ENCODE measurements around the gene WIPF2. TPM values are rescaled to one million over a fixed set of nuclear protein-coding genes. Genes with fewer than 3 reads are reported as not detected.
A peak's percentile ranks its signal among the peaks of the same experiment; 100 is the strongest.
"Not testable (repeated sequence)": the region's sequence is repeated elsewhere in the genome, so short reads cannot be mapped to it uniquely, and the experiment has no call there.

WIPF2 gene
- polyA plus RNA-seq, 6 donors from 2014 or later, result 2.9 to 11.4 (median 9.2) TPM

DNA sequence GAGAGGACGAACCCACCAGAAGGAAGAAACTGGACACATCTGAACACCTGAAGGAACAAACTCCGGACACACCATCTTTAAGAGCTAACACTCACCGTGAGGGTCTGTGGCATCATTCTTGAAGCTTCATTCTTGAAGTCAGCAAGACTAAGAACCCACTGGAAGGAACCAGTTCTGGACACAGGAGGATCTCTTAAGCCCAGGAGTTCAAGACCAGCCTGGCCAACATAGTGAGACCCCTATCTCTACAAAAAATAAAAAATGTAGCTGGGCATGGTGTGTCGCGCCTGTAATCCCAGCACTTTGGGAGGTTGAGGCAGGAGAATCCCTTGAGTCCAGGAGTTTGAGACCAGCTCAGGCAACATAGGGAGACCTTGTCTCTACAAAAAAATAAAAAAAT lies 20.5 kb upstream of the WIPF2 start:
- no peak overlapping the region for H3K27ac Mint-ChIP-seq
- H3K36me3 Mint-ChIP-seq, result no peaks in the 10 kb centered on the region
- H3K4me3 Mint-ChIP-seq, result no peak overlapping the region

DNA sequence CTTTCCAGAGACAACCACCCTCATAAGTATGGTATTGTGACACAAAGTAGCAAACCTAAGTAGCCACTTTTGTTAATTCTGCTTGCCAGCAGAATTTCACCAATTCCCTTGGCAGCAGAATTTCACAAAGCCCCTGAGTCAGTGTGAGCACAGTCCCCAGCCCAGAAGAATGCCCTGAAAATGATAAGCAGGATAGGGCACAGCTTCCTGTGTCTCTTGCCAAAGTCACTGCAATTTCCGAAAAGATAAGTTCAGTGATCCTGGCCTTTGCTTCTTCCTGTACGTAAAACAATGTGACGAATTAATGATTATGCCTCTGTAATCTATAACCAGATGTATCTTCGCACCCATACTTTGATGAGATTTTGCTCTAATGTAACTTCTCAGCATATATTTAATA lies 16.0 kb upstream of the WIPF2 start:
- H3K4me1 Mint-ChIP-seq, result peaks cover 0 to 5% (median 4%) of the 10 kb centered on the region in 3 donors
- no peaks in the 10 kb centered on the region for H3K36me3 Mint-ChIP-seq
- DNase-seq, result no peak

More for the DNA sequence above, 20.5 kb upstream of the WIPF2 start:
- peaks cover 0 to 3% (median 0%) of the 10 kb centered on the region in 7 donors for H3K9me3 Mint-ChIP-seq
- peaks cover 8 to 17% (median 12%) of the 10 kb centered on the region in 3 donors for H3K27me3 Mint-ChIP-seq
- no peak for ATAC-seq (ENCODE audit: low read depth in 2 of 2)
- DNase-seq, result no peak
- peaks cover 0 to 5% (median 4%) of the 10 kb centered on the region in 3 donors for H3K4me1 Mint-ChIP-seq

DNA sequence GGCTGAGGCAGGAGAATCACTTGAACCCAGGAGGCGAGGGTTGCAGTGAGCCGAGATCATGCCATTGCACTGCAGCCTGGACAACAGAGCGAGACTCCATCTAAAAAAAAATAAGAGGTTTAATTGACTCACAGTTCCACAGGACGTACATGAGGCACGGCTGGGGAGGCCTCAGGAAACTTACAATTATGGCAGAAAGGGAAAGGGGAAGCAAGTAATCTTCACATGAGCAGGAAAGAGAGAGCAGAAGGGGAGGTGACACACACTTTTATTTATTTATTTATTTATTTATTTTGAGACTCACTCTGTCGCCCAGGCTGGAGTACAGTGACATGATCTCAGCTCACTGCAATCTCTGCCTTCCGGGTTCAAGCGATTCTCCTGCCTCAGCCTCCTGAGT lies 12.9 kb upstream of the WIPF2 start:
- not testable (repeated sequence) for H3K4me3 Mint-ChIP-seq; H3K4me1 Mint-ChIP-seq; H3K27me3 Mint-ChIP-seq; H3K9me3 Mint-ChIP-seq; H3K36me3 Mint-ChIP-seq; H3K27ac Mint-ChIP-seq; DNase-seq; ATAC-seq (ENCODE audit: low read depth in 2 of 2)

More for the DNA sequence above, 16.0 kb upstream of the WIPF2 start:
- Mint-ChIP-seq H3K9me3 (no peaks in the 10 kb centered on the region), H3K4me3 (no peak overlapping the region), H3K27me3 (peaks cover 0 to 9% (median 5%) of the 10 kb centered on the region in 3 donors), H3K27ac (no peak overlapping the region)
- no peak for ATAC-seq (ENCODE audit: low read depth in 2 of 2)

DNA sequence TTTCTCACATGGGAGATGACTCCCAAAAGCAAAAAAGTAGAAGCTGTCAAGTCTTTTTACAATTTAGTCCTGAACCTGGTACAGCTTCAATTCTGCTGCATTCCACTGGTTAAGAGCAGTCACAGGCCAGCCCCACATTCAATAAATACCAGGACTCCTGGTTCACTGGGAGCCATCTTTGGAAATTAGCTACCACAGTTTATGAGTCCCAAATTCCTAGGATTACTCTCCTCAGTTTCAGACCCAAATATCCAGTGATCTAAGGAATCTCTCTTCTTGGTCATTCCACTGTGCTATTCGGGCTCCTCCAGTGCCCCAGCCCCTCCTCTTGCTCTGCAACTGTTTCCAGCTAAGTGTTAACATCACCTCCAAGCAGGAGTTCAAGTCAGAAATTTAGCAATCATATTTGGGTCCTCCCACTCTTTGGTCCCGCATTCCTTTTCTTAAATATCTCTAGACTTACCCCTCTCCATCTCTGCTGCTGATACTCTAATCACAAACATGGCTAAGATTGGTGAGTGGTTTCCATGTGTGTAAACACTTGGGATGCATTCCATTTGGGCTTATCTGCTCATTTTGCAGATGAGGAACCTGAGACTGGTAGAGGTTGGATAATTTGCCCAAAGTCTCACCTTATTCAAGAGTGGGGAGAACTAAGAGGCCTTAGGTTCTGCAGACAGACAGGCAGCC lies 9.6 kb upstream of the WIPF2 start:
- ATAC-seq (ENCODE audit: low read depth in 2 of 2), result no peak
- Mint-ChIP-seq H3K9me3 (no peaks in the 10 kb centered on the region), H3K4me1 (no peaks in the 10 kb centered on the region), H3K4me3 (peak overlapping the region in 1 of 8 donors; percentile 61), H3K36me3 (no peaks in the 10 kb centered on the region), H3K27ac (no peak overlapping the region), H3K27me3 (no peaks in the 10 kb centered on the region)
- DNase-seq, result no peak

DNA sequence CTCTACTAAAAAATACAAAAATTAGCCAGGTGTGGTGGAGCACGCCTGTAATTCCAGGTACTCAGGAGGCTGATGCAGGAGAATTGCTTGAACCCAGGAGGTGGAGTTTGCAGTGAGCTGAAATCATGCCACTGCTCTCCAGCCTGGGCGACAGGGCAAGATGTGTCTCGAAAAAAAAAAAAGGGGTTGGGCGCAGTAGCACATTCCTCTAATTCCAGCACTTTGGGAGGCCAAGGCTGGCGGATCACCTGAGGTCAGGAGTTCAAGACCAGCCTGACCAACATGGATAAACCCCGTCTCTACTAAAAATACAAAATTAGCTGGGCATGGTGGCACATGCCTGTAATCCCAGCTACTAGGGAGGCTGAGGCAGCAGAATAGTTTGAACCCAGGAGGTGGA lies 5.2 kb upstream of the WIPF2 start:
- not testable (repeated sequence) for DNase-seq; H3K9me3 Mint-ChIP-seq; H3K4me3 Mint-ChIP-seq; H3K27me3 Mint-ChIP-seq; ATAC-seq (ENCODE audit: low read depth in 2 of 2); H3K36me3 Mint-ChIP-seq
- Mint-ChIP-seq H3K4me1 (peaks cover 10 to 14% (median 11%) of the 10 kb centered on the region in 3 donors), H3K27ac (peak overlapping the region in 1 of 6 donors; percentile 15)

DNA sequence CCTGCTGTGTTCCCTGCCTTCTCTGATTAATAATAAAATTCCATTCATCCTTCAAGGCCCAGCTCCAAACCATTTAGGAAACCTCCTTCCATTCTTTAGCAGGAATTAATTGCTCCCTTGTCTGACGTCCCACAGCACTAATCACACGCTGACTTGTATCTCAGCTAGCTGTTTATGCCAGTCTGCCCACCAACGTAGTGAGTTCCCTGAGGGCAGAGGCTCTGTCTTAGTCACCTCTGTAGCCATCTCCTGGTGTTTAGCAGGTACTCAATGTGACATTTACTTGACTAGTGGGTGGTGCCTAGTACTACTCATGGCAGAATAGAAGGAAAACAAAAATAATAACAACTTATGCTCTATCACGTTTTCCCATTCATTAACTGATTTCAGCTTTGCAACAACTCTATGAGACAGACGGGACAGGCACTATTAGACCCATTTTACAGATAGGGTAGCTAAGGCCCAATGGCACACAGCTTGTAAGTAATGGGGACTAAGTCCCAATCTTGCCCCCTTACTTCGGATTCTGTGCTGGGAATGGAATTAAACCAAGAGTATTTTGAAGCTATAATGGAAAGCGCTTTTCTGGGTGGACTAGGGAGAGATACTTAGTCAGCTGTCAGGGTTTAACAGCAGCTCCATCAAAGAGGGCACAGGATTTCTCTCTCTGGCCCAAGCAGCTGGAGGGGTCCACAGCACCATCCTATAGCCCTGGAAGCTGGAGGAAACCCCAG lies 931 bp upstream of the WIPF2 start:
- Mint-ChIP-seq H3K27me3 (no peaks in the 10 kb centered on the region), H3K4me1 (peaks cover 26 to 31% (median 28%) of the 10 kb centered on the region in 3 donors), H3K9me3 (no peaks in the 10 kb centered on the region), H3K27ac (peak overlapping the region; percentile 99 to 100 (median 100)), H3K4me3 (peak overlapping the region; percentile 83 to 99 (median 92)), H3K36me3 (no peaks in the 10 kb centered on the region)
- DNase-seq (no peak), ATAC-seq (ENCODE audit: low read depth in 2 of 2) (no peak)

DNA sequence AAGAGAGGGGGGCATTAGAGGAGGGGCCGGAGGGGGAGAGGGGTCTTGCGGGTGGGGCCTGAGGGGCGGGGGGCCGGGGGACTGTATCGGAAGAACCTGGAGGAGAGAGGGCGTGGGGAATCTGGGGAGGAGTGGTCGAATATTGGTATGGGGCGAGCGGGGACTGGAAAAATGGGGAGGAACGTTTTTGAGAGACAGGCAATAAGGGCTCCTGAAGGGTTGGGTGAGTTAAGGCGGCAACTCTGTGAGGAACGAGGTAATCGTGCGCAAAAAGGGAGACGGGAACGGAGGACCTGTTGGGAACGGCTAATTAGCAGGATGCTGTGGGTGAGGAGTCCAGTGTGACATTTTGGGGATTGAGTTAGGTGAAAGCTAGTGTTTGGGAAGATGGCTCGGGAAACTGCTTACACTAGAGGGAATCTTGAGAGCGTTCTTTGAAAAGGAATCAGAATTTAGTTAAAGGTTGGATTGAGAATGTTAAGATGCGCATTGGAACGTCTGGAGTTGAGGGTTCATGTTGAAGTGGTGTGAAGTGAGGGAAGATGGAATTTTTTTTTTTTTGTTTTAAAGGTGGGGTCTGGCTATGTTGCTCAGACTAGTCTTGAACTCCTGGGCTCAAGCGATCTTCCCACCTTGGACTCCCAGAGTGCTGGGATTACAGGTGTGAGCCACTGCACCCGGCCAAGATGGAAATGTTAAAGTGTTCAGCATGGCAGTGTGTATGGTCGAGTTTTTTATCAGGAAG lies 662 bp downstream of the WIPF2 start:
- H3K27me3 Mint-ChIP-seq, result no peaks in the 10 kb centered on the region
- DNase-seq (no peak), ATAC-seq (ENCODE audit: low read depth in 2 of 2) (no peak)
- peak overlapping the region; percentile 62 to 100 (median 100) for H3K27ac Mint-ChIP-seq
- H3K36me3 Mint-ChIP-seq, result peaks cover 0 to 4% of the 10 kb centered on the region in 2 donors
- H3K4me3 Mint-ChIP-seq, result peak overlapping the region; percentile 83 to 99 (median 92)
- peaks cover 31 to 41% (median 34%) of the 10 kb centered on the region in 3 donors for H3K4me1 Mint-ChIP-seq
- no peaks in the 10 kb centered on the region for H3K9me3 Mint-ChIP-seq

DNA sequence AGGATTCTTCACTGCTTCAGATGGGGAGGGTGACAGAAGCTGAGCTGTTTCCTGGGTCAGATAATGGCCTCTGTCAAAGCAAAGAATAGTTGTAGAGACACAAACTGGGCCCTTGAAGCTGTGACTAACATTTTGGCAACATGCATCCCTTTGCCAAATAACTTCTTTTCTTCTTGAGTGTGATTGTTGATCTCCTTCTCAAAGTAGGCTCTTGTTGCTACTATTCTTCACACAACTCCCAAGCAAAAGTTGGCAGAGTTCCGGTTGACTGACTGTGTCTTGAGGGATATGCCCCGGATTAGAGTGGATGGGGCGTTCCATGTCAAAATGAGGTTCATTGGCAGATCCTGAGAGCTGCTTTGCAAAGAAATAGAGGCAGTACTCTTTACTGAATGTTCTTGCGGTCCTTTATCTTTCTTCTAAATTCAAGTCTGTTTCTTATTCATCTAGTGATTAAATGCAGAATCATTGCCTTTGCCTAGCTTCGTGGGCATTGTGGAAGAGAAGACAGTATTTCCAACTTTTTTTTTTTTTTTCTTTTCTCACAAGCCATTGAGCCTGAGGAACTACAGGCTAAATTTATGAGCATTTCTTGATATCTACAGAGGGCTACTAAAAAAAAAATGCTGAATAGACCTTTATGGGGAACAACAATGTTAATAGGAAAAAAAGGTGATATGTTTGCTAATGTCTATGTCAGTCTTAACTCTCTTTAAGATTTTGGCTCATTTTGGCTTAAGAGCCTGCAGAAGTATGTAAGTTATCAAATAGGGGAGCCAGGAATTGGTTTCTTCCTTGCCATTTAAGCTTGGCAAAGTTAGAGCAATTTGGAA lies 5.8 kb downstream of the WIPF2 start:
- peak overlapping the region in 3 of 6 donors; percentile 3 to 83 (median 48) for H3K27ac Mint-ChIP-seq
- peaks cover 25 to 35% (median 28%) of the 10 kb centered on the region in 3 donors for H3K4me1 Mint-ChIP-seq
- DNase-seq, result no peak
- no peak for ATAC-seq (ENCODE audit: low read depth in 2 of 2)
- H3K4me3 Mint-ChIP-seq, result peak overlapping the region in 1 of 8 donors; percentile 46
- no peaks in the 10 kb centered on the region for H3K27me3 Mint-ChIP-seq
- no peaks in the 10 kb centered on the region for H3K9me3 Mint-ChIP-seq
- H3K36me3 Mint-ChIP-seq, result peaks cover 0 to 8% of the 10 kb centered on the region in 2 donors

DNA sequence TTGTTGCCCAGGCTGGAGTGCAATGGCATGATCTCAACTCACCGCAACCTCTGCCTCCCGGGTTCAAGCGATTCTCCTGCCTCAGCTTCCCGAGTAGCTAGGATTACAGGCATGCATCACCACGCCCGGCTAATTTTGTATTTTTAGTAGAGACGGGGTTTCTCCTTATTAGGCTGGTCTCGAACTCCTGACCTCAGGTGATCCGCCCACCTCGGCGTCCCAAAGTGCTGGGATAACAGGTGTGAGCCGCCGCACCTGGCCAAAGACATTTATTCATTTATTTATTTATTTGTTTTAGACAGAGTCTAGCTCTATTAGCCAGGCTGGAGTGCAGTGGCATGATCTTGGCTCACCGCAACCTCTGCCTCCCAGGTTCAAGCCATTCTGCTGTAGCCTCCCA lies 10.0 kb downstream of the WIPF2 start:
- H3K27me3 Mint-ChIP-seq; H3K9me3 Mint-ChIP-seq; H3K4me3 Mint-ChIP-seq; ATAC-seq (ENCODE audit: low read depth in 2 of 2); H3K36me3 Mint-ChIP-seq; DNase-seq; H3K27ac Mint-ChIP-seq: not testable (repeated sequence)
- peaks cover 22 to 32% (median 29%) of the 10 kb centered on the region in 3 donors for H3K4me1 Mint-ChIP-seq

DNA sequence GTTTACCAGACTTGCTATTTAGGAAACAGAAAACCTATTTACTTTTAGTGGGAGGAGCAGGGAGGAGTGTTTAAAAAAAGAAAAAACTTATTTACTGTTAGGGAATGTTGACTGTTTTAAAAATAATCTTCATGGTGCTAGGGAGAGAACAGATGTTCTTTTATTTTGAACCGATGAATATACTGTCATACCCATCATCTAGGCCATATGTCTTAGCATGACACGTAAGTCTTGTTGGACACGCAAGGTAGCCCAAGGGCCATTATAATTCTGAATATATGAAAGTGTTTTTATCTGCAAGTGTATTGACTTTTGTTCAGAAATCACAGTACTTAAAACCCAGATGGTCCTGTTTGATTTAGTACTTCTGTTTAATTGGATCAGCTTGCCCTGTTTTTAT lies 11.6 kb downstream of the WIPF2 start:
- Mint-ChIP-seq H3K4me3 (no peak overlapping the region), H3K4me1 (peaks cover 12 to 30% (median 22%) of the 10 kb centered on the region in 3 donors), H3K9me3 (no peaks in the 10 kb centered on the region), H3K27ac (peak overlapping the region in 2 of 6 donors; percentile 37 to 59), H3K36me3 (no peaks in the 10 kb centered on the region), H3K27me3 (no peaks in the 10 kb centered on the region)
- ATAC-seq (ENCODE audit: low read depth in 2 of 2) (no peak), DNase-seq (no peak)

DNA sequence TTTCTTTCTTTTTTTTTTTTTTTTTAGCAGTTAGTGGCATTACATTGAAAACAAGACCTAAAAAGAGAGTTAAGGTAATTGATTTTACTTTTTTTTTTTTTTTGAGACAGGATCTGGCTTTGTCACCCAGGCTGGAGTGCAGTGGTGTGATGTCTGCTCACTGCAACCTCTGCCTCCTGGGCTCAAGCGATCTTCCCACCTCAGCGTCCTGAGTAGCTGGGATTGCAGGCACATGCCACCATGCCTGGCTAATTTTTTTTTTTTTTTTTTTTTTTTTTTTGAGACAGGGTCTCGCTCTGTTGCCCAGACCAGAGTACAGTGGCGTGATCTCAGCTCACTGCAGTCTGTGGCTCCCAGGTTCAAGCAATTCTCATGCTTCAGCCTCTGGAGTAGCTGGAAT lies 12.8 kb downstream of the WIPF2 start:
- H3K36me3 Mint-ChIP-seq; H3K4me3 Mint-ChIP-seq; H3K9me3 Mint-ChIP-seq; H3K27me3 Mint-ChIP-seq; ATAC-seq (ENCODE audit: low read depth in 2 of 2); DNase-seq: not testable (repeated sequence)
- H3K27ac Mint-ChIP-seq, result peak overlapping the region in 1 of 6 donors; percentile 27
- peaks cover 12 to 30% (median 28%) of the 10 kb centered on the region in 3 donors for H3K4me1 Mint-ChIP-seq

DNA sequence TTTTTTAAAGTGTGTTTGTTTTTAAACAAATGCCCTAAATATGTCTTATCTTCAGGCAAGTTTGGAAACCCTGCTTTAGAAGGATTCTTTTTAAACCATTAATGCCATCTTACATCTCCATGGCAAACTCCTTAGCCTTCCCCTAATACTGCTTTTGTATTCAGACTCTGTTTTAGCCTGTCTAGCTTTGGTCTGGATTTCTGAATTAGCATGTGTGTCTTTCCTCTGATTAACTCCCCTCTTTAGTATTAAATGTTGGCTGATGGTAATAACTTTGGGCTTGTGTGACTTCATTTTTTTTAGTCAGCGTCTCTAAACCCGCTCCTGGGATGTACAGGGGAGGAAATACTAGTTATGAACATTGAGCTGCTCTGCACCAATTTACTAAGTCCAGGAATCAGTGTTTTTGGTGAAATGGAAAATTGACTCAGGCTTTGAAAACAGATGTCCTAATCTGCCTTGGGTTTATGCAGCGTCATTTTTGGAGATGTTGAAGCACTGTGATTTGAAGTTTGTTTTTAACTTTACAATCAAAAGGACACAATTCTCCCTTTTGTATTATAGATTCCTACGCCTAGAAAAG lies 22.2 kb downstream of the WIPF2 start:
- H3K9me3 Mint-ChIP-seq, result no peaks in the 10 kb centered on the region
- H3K27ac Mint-ChIP-seq, result peak overlapping the region in 2 of 6 donors; percentile 23 to 64
- ATAC-seq (ENCODE audit: low read depth in 2 of 2), result no peak
- no peaks in the 10 kb centered on the region for H3K27me3 Mint-ChIP-seq
- no peak overlapping the region for H3K4me3 Mint-ChIP-seq
- H3K4me1 Mint-ChIP-seq, result peaks cover 11 to 50% (median 32%) of the 10 kb centered on the region in 3 donors
- no peak for DNase-seq
- H3K36me3 Mint-ChIP-seq, result no peaks in the 10 kb centered on the region
